Activated T-cell treated with anti-CD3 and anti-CD28 coated beads, Interleukin-2, amount 50 U/mL, for 24 hours (primary cell): ENCODE results near the gene PPP1R18.

Experiments used
- DNase-seq: peaks from one replicate; pipeline ENCODE4 v3.0.0-alpha.2; 2020
- H3K27ac Mint-ChIP-seq: 2 replicates; pipeline ENCODE4 v1.8.0; 2020; ENCODE audit warnings: mild to moderate bottlenecking, mixed read lengths
- H3K27me3 Mint-ChIP-seq: 2 replicates; pipeline ENCODE4 v1.8.0; 2020; ENCODE audit warnings: mixed read lengths
- H3K36me3 Mint-ChIP-seq: 2 replicates; pipeline ENCODE4 v1.8.0; 2020; ENCODE audit warnings: low read depth, mixed read lengths
- H3K4me1 Mint-ChIP-seq: 2 replicates; pipeline ENCODE4 v1.8.0; 2020; ENCODE audit warnings: low read depth, mixed read lengths
- H3K4me3 Mint-ChIP-seq: 2 replicates; pipeline ENCODE4 v1.8.0; 2020; ENCODE audit warnings: mild to moderate bottlenecking, moderate library complexity, mixed read lengths
- H3K9me3 Mint-ChIP-seq: 2 replicates; pipeline ENCODE4 v1.8.0; 2020; ENCODE audit warnings: mixed read lengths

Gene PPP1R18

DNA sequence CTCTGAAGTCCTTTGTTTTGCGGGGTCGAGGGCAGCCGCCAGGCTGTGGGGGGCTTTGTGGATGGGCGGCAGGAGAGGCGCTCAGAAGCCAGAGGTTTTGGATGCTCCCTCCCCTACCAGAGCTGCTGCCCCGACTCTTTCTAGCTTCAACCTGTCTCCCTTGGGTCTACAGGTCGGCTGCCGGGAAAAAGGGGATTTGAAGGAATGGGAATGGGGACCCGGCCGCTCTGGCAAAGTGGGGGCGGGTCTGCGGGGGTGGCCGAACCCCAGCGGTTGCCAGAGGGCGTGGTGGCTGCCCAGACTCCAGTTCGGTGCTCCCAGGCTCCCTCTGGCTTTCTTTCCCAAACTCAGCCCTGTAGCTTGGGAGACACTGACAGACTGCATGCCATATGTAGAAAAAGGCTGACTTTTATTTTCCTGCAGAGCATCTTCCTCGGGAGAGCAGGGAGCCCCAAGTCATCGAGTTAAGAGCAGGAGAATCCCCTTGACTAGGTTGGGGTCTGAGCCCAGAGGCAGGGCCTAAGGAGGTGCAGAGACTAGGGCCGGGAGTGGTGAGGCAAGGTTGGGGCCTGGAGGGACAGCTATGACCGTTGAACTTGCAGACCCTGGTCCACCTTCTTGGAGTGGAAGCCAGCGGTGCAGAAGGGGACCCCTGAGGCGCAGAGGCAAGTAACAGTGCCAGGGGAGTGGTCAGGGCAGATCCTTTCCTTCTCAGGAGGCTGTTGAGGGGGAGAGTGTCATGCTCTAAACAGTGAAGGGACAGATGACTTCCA is 1.4 kb upstream of the PPP1R18 start:
- DNase-seq: no peak
- H3K36me3 Mint-ChIP-seq: peaks cover 56% of the 10 kb centered on the region
- peak overlapping the region; percentile 99 for H3K27ac Mint-ChIP-seq
- H3K9me3 Mint-ChIP-seq: no peaks in the 10 kb centered on the region
- peaks cover 43% of the 10 kb centered on the region for H3K4me1 Mint-ChIP-seq
- H3K27me3 Mint-ChIP-seq: no peaks in the 10 kb centered on the region
- peak overlapping the region; percentile 94 for H3K4me3 Mint-ChIP-seq

DNA sequence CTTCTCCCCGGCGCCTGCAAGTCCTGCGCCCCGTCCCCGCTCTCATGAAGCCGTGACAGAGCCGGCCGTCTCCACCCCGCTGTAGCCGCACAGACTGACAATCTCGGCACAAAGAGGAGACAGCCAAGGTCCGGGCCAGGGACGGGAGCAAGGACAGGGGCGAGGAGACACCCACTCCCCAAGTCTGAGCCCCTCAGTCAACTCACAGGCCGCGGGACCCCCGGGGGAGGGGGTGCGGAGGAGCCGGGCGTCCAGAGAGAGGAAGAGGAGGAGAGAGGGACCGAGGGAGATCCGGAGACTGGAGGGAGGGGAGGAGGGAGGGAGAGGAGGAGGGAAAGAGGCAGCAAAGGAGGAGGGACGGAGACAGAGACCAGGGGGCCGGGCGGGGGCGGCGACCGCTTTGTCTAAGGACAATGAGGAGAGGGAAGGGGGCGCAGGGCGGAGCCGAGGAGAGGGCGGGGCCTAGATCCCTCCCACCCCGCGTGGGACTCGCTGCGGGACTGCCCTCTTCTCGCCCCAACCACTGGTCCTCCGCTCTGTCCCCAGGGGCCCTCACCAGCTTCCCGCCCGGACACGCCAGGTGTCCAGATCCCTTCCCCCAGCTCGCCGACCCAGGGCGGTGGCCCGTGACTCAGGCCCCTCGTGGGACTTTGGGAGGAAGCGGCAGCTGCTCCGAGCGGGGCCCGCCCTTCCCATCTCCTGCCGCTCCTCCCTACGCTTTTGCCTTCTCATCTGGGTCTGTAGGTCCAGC is 638 bp upstream of the PPP1R18 start:
- peak overlapping the region; percentile 94 for H3K4me3 Mint-ChIP-seq
- H3K9me3 Mint-ChIP-seq: no peaks in the 10 kb centered on the region
- H3K27ac Mint-ChIP-seq: peak overlapping the region; percentile 99
- H3K36me3 Mint-ChIP-seq: peaks cover 63% of the 10 kb centered on the region
- H3K27me3 Mint-ChIP-seq: no peaks in the 10 kb centered on the region
- peak; percentile 89 for DNase-seq
- peaks cover 44% of the 10 kb centered on the region for H3K4me1 Mint-ChIP-seq

DNA sequence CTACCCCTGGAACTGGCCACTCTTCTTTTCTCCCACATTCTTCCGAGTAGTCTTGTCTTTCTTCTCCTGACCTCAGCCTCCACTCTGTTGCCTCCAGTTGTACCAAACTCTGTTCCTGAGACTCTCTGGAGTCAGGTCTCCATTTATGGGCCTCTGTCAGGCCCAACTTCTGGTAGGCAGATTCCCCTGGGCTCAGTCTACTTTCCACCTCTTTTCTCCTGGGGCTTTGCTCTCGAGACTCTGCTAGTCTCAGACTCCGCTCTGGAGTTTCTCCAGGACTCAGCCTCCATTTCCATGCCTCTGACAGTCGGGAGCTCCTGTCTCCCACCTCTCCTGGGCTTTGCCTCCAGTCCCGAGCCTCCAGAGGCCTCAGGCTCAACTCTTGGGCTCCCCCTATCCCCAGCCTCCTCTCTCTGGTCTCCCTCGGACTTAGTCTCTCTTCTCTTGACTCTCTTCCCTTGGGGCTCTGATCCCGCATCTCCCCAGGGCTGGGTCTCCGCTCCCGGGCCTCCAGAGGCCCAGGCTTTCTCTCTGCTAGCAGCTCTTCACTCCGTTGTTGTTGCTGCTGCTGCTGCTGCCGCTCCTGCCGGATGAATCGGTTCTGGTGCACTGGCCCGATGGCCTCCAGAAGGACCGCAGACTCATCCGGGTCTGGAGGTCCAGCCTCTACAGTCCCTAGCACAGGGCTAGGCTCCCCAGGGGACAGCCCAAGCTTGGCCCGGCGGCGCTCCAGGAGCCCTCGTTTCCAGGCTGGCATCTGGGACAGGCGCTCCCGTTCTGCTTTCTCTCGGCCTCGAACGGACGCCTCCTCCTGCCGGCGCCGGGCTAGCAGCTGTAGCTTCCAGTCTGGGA is 1.1 kb downstream of the PPP1R18 start:
- Mint-ChIP-seq H3K36me3 (peaks cover 77% of the 10 kb centered on the region), H3K27me3 (no peaks in the 10 kb centered on the region), H3K27ac (peak overlapping the region; percentile 99), H3K4me1 (peaks cover 38% of the 10 kb centered on the region), H3K9me3 (no peaks in the 10 kb centered on the region), H3K4me3 (peak overlapping the region; percentile 94)
- DNase-seq: peak; percentile 63

DNA sequence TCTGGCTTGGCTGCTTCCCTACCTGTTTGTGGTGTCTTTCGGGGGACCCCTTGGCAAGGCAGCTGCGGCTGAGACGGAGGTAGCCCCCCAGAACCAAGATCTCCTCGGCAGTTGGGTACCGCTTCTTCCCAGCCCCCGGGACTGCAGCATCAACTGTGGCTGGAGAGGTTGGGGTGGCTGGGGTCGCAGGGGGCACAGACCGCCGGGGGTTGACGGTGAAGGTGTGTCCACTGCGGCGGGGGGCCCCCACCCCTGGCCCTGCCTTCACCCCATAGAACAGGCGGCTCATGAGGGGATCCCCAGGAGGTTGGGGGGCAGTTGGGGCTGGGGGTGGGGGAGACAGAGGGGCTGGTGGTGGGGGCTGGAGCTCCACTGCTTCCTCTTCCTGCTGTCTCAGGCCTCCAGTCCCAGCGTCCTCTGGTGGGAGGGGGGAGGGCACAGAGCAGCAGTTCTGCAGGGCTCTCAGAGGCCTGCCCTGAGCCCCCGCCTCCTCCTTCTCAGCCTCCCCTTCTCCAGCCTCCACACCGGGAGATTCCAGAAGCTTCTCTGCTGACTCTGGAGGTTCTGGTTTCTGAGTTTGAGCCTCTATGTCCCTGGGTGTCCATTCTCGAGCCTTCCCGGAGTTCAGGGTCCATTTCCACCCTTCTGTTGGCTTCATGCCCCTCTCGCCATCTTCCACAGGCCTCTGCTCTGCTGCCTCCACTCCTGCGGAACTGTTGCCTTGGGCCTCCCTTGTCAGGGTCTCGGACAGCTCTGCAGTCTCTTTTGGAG is 1.9 kb downstream of the PPP1R18 start:
- DNase-seq: peak; percentile 68
- H3K27ac Mint-ChIP-seq: peak overlapping the region; percentile 99
- H3K36me3 Mint-ChIP-seq: peaks cover 83% of the 10 kb centered on the region
- no peaks in the 10 kb centered on the region for H3K27me3 Mint-ChIP-seq
- peak overlapping the region; percentile 94 for H3K4me3 Mint-ChIP-seq
- H3K4me1 Mint-ChIP-seq: peaks cover 38% of the 10 kb centered on the region
- H3K9me3 Mint-ChIP-seq: no peaks in the 10 kb centered on the region

DNA sequence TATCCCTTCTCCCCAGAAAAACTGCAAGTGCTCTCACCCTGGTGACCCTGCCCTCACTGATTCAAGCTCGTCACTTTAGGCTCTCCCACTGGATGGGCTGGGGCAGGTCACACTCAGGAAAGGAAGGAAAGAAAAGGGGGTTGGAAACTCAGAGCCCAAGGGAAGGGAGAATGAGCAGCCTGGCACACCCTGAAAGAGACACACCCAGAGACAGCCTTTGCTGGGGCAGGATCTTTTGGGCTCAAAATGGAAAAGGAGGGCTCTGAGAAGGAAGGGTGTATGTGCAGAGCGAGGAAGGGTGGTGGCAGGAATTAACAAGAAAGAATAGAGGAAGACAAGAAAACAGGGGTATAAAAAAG is 2.5 kb downstream of the PPP1R18 start:
- peaks cover 89% of the 10 kb centered on the region for H3K36me3 Mint-ChIP-seq
- DNase-seq: no peak
- H3K4me1 Mint-ChIP-seq: peaks cover 38% of the 10 kb centered on the region
- H3K27ac Mint-ChIP-seq: peak overlapping the region; percentile 99
- H3K27me3 Mint-ChIP-seq: no peaks in the 10 kb centered on the region
- no peaks in the 10 kb centered on the region for H3K9me3 Mint-ChIP-seq
- H3K4me3 Mint-ChIP-seq: peak overlapping the region; percentile 94

DNA sequence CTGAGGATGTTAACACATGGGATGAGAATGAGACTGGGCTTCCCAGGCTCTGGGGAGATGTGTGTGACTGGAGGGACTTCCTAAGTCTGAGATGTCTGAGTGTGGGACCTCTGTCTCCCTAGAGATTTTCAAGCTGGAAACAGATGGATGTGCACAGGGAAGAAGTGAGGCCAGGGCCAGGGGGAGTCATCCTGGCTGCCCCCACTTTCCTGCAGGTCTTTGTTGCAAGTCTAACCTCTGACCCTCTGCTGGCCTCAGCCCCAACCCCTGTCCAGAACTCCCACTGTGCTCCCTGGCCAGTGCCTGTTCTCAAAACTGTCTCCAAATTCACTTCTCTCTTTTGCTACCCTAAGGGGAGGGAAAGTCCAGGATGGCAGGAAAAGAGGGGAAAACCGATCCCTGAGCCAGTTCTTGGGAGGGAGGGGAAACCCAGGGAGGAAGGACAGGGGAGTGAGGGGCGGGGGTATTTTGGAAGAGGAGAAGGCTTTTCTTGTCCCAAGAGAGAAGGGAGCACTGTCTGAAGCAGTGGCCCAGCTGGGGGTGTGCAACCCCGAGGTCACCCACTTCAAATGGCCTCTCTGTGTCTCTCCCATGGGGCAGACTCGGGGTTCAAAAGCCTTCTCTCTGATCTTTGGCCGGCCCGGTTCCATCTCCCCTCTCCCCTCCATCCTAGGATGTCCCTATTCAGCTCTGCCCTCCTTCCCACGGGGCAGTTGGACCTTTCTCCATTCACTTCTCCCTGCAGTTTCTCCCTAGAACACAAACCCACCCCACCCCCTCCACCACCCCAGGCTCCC is 3.1 kb downstream of the PPP1R18 start:
- no peaks in the 10 kb centered on the region for H3K9me3 Mint-ChIP-seq
- H3K4me3 Mint-ChIP-seq: peak overlapping the region; percentile 94
- DNase-seq: no peak
- H3K27ac Mint-ChIP-seq: peak overlapping the region; percentile 99
- peaks cover 37% of the 10 kb centered on the region for H3K4me1 Mint-ChIP-seq
- peaks cover 93% of the 10 kb centered on the region for H3K36me3 Mint-ChIP-seq
- no peaks in the 10 kb centered on the region for H3K27me3 Mint-ChIP-seq

DNA sequence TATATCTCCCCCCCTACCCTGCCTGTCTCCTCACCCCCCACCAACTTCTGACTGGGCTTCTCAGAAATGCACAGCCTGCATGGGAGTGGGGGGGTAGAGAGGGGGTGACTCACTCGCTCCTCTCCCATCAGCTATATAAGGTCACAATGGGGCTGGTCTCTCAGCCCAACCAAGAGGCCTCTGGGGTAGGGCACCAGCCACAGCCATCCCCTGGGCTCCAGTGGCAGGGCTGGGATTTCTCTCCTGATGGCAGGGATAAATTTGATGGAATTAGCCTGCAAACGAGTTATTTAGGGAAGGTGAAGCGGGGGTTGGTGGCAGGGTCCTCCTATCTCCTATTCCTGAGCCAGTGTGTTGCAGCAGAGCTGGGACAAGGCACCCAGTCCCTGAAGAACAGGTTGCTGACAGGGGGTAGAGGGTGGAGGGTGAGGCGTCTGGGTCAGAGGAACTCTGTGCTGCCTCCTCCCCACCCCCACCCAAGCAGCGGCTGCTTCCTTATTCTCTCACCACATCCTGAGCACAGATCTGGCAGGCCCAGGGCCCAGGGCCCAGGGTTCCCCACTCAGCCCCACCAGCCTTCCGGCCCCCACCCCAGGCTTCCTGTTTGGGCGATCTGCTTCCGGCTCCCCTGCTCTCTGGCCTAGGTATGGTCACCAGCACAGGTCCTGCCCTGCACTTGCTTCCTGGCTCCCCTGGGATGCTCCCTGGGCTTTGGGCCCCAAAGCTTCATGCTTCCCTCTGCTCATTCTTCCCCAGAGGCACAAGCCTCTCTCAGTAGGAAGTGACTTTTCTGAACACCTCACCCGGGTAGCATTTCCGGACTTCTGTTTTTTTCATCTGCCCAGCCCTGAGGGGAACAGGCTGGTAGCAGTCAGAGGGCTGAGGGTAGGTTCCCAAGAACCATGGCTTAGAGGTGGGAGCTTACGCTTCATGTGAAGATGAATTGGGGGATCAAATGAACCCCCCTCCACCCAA is 4.0 kb downstream of the PPP1R18 start:
- peak; percentile 86 for DNase-seq
- Mint-ChIP-seq H3K4me3 (peak overlapping the region; percentile 94), H3K36me3 (peaks cover 91% of the 10 kb centered on the region), H3K4me1 (peaks cover 28% of the 10 kb centered on the region), H3K27me3 (no peaks in the 10 kb centered on the region), H3K9me3 (no peaks in the 10 kb centered on the region), H3K27ac (peak overlapping the region; percentile 99)

DNA sequence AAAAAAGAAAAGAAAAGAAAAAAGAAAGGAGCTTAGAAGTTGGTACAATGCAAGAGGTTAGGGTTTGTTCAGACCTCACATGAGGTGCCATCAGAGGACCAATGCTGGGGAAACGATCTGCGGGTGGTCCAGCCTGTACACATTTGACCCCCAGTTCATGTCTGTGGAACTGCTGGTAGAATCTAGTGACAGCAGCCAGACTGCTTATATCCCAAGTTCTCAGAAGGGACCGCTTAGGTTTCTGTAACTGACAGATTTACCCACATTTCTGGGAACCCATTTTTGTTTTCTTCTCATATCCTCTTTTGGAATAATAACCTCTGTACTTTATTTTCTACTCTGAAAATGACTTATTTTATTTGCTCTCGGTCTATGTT is 4.7 kb downstream of the PPP1R18 start:
- DNase-seq: peak; percentile 50
- peaks cover 96% of the 10 kb centered on the region for H3K36me3 Mint-ChIP-seq
- no peaks in the 10 kb centered on the region for H3K27me3 Mint-ChIP-seq
- peak overlapping the region; percentile 99 for H3K27ac Mint-ChIP-seq
- peak overlapping the region; percentile 94 for H3K4me3 Mint-ChIP-seq
- peaks cover 28% of the 10 kb centered on the region for H3K4me1 Mint-ChIP-seq
- H3K9me3 Mint-ChIP-seq: no peaks in the 10 kb centered on the region

DNA sequence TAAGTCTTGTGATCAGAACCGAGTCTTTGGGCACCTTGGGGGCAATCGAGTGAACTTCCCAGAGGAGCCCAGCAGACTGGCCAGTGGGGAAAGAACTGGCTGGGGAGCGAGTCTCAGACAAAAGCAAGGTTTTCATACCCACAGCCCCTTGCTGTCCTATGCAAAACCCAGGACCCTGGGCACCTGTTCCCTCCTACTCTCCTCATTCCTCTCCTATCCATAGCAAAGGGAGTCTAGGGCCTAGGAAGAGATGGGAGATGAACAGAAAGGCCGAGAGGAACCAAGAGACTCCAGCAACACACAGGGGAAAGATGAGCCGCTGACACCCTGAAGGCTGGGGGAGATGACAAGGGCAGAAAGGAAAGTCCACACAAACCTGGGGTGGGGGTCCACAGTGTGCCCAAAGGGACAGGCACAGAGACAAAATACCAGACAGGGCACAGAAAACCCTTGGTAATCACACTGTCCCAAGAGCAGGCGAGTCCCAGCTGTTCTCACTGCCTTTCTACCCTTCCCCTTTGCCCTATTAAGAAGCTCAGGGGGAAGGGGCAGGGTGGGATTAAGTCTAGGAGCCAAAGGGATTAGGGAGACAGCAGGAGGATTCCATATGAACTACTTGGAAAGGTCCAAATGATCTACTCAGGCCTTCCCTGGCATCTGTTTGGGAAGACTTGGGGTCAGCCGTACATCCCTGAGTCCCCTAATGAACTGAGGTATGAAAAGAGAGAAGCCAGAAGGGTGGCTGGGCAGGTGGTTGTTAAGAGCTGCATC is 6.5 kb downstream of the PPP1R18 start:
- H3K27ac Mint-ChIP-seq: peak overlapping the region; percentile 99
- peaks cover 31% of the 10 kb centered on the region for H3K4me1 Mint-ChIP-seq
- H3K9me3 Mint-ChIP-seq: no peaks in the 10 kb centered on the region
- H3K4me3 Mint-ChIP-seq: peak overlapping the region; percentile 94
- no peaks in the 10 kb centered on the region for H3K27me3 Mint-ChIP-seq
- peak; percentile 38 for DNase-seq
- peaks cover 91% of the 10 kb centered on the region for H3K36me3 Mint-ChIP-seq

DNA sequence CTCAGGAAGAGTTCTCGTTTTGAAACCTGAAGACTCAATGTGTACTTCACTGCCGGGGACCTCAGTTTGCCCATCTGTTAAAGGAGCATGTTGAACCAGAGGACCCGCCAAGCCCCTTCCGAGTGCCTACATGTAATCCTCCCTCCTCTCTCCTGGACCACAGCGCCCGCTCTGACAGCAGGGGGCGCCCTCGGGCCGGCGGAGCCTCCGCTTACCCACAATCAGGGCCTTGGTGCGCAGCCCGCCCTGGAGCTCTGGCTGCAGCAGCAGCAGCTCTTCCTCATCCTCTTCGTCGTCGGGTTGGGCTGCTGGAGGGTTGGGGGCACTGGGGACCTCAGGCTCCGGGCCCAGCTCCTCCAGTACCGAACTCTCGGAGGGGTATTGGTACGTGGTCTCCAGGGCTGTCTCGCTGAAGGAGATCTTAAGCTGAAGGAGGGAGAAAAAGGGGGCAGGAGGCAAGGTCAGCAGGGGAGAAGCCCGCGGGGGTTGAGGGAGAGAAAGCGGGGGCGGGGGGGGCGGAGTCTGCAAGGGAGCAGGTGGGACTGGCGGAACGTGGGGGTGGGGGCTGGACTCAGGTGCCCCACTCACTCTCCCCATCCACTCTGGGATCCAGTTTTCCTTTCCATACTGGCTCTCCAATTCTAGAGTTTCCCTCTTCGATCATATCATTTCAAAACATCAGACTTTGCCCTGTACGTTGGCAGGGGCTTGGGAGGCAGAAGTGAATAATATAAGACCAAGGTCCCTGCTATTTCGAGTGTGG is 7.3 kb downstream of the PPP1R18 start:
- Mint-ChIP-seq H3K36me3 (peaks cover 84% of the 10 kb centered on the region), H3K27me3 (no peaks in the 10 kb centered on the region), H3K9me3 (no peaks in the 10 kb centered on the region), H3K4me3 (peak overlapping the region; percentile 94), H3K27ac (peak overlapping the region; percentile 99), H3K4me1 (peaks cover 33% of the 10 kb centered on the region)
- peak; percentile 95 for DNase-seq

DNA sequence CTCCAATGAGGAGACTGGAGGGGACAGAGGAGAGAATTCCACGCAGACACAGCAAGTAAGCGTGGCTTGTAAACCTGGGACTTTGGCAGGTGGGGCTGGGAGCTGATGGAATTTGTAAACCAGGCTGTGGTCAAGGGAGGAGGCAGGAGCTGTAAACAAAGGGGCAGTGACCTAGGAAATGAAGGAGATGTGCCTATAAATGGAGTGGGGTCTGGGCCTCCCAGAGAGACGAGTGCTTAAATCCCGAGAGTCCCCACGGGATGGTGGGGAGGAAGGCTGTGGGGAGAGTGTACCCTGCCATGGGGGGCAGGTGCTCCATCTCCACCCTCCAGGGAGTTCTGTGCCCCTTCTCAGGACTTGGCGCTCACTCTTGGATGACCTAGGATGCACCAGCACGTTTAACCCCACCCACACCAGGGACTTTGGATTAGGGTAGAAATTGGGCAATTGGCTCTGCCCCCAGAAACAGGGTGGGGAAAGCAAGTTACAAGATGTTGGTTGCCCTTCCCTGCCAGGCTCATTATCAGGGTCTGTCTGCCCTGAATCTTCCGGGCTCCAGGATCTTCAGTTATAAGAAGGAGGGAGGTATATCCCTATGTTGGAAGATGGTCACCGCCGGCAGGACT is 9.7 kb downstream of the PPP1R18 start:
- Mint-ChIP-seq H3K27ac (peak overlapping the region; percentile 54), H3K27me3 (no peaks in the 10 kb centered on the region), H3K36me3 (peaks cover 66% of the 10 kb centered on the region), H3K9me3 (no peaks in the 10 kb centered on the region), H3K4me3 (no peak overlapping the region), H3K4me1 (peaks cover 38% of the 10 kb centered on the region)
- DNase-seq: no peak
